HEK293T (cell line): ENCODE measurements around the gene ALDH8A1.

Experiments
- FOXM1 ChIP-seq: fragments of 450-650 bp; IDR thresholded peaks from 2 replicates; pipeline ENCODE4 v1.6.1; 2017; ENCODE audit warnings: mild to moderate bottlenecking, borderline replicate concordance
- SP1 ChIP-seq: fragments of 450-650 bp; IDR thresholded peaks from 2 replicates; pipeline ENCODE4 v1.6.1; 2017

DNA sequence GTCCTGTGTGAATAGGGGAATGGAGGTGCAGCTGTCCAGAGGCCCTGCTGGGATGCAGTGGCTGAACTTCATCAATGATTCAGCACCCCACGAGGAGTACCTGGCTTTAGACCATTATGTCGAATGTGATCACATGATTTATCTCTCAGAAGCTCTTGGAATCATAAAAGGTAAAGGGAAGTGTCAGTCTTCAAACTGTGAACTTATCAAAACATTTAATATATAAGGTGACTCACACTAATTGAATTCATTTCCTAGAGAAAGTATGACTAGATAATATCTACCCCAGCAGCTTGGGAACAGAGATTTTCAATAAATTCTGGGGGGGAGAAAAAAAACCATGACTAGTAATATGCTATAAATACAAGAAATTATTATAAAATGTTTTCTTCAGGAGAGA lies 29.5 kb downstream of the ALDH8A1 start:
- TF ChIP-seq SP1 (no peak), FOXM1 (no peak)
